Inflammatory macrophage treated with lipopolysaccharide for 1 hour (primary cell): ENCODE data around the gene SMAD3.
"Not testable (repeated sequence)": the region's sequence is repeated elsewhere in the genome, so short reads cannot be mapped to it uniquely, and the experiment has no call there.

ENCODE experiments used
- DNase-seq, 2 donors: peaks; one replicate each; pipeline ENCODE4 v3.0.0-alpha.2; 2020 to 2022

The SMAD3 gene

GRCh38 chr15:67146234-67146633 lies 80.8 kb downstream of the SMAD3 start:
- no peak for DNase-seq

- peak; percentile 59 to 74 for DNase-seq
Observed at GRCh38 chr15:67146875-67147381, 81.5 kb downstream of the SMAD3 start.

- DNase-seq, result no peak
Observed at GRCh38 chr15:67147396-67147949, 82.1 kb downstream of the SMAD3 start.

GRCh38 chr15:67148196-67148701 lies 82.8 kb downstream of the SMAD3 start:
- peak; percentile 79 to 88 for DNase-seq

GRCh38 chr15:67149068-67149772 lies 83.8 kb downstream of the SMAD3 start:
- DNase-seq, result no peak

GRCh38 chr15:67149773-67150022 lies 84.3 kb downstream of the SMAD3 start:
- no peak for DNase-seq

GRCh38 chr15:67150023-67150860 lies 84.8 kb downstream of the SMAD3 start:
- DNase-seq, result peak; percentile 79 to 85

- DNase-seq, result no peak
Observed at GRCh38 chr15:67152429-67152828, 87.0 kb downstream of the SMAD3 start.

GRCh38 chr15:67153044-67153443 lies 87.6 kb downstream of the SMAD3 start:
- DNase-seq, result not testable (repeated sequence)

GRCh38 chr15:67154249-67154648 lies 88.8 kb downstream of the SMAD3 start:
- DNase-seq, result no peak

GRCh38 chr15:67156426-67156825 lies 91.0 kb downstream of the SMAD3 start:
- DNase-seq, result no peak

GRCh38 chr15:67156834-67157233 lies 91.4 kb downstream of the SMAD3 start:
- no peak for DNase-seq

- no peak for DNase-seq
Observed at GRCh38 chr15:67157521-67158252, 92.3 kb downstream of the SMAD3 start.

- no peak for DNase-seq
Observed at GRCh38 chr15:67158367-67158766, 93.0 kb downstream of the SMAD3 start.

GRCh38 chr15:67161412-67161811 lies 96.0 kb downstream of the SMAD3 start:
- DNase-seq, result peak; percentile 36 to 55

- no peak for DNase-seq
Observed at GRCh38 chr15:67161881-67162280, 96.5 kb downstream of the SMAD3 start.

GRCh38 chr15:67163180-67163579 lies 97.8 kb downstream of the SMAD3 start:
- DNase-seq, result no peak

- no peak for DNase-seq
Observed at GRCh38 chr15:67164401-67164791, 99.0 kb downstream of the SMAD3 start.

- no peak for DNase-seq
Observed at GRCh38 chr15:67164811-67165253, 99.4 kb downstream of the SMAD3 start.

- DNase-seq, result no peak
Observed at GRCh38 chr15:67165254-67166253, 100.2 kb downstream of the SMAD3 start.

GRCh38 chr15:67166280-67167009 lies 101.0 kb downstream of the SMAD3 start:
- DNase-seq, result no peak
